Stimulated activated CD4-positive, alpha-beta T cell treated with anti-CD3 and anti-CD28 coated beads, Interleukin-2, amount 100 ng/mL, for 24 hours (primary cell): ENCODE data around the gene SH2D7.
A peak's percentile ranks its signal among the peaks of the same experiment; 100 is the strongest.

ENCODE experiments used
- DNase-seq, 2 donors: peaks; one replicate each; pipeline ENCODE4 v3.0.0-alpha.2; 2020

Gene SH2D7

DNA sequence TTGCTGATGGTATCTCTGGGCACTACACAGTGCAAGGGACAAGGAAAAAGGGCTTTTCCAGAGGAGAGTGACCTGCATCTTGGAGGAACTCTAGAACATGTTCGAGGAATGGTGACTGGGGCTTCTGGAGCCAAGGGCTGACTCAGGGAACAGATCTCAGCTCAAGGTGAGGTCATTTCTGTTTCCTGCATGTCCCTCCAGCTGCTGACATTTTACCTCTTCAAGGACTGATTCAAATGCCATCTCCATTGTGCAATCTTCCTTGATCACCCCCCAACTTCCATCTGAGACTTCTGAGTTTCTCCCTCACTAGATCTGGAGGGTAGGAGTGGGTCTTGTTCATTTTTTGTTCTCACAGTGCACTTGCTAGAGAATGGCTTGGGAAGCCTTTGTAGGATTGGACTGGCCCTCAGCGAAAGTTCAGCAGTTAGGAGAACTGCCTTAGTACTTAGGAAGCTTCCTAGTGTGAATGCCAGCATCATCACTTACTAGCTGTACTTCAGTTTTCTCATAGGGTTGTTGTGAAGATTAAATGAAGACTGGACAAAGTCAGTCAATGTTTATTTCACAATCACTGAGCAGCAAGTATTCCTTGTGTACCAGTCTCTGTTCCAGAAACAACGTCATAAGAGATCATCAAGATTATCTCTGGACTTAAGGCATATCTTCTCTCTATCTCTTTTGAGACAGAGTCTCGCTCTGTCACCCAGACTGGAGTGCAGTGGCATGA, 54.2 kb downstream of the SH2D7 start:
- no peak for DNase-seq

GRCh38 chr15:78147566-78147965, 55.2 kb downstream of the SH2D7 start:
- no peak for DNase-seq

- no peak for DNase-seq
These were observed 56.2 kb downstream of the SH2D7 start for GRCh38 chr15:78148392-78149067.

DNA sequence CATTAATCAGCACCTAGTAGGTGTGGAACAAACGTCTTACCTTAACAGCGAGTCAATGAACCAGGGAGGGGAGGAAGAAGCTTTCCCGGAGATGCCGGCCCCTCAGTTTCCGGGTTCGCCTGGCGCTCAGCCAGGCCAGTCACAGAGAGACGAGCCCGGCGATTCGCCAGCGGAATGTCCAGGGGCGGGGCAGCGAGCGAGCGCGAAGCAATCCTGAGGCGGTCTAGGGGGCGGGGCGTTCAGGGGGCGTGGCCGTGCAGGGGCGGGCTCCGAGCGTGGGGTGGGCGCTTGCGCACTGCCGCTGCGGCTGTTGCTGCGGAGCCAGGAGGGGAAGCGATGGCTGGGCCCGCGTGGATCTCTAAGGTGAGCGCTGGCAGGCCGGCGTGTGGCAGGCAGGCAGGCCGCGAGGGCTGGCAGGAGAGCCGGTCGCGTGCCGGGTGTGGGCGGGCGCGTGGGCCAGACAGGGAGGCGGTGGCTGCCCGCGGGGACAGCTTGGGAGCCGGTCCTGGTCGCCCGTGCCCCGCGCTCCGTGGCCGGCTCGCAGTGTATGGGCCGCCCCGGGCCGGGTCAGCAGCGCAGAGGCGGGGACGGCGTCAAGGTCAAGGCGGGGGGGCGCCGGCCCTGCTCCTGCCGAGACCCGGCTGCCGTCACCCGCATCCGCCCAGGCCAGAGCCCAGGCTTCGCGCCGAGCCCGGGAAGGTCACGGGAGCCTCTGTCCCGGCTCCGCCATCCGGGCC, 56.9 kb downstream of the SH2D7 start, which contains the start of gene IDH3A:
TSS of gene IDH3A (plus strand) at position 295 of the 737 bp plus-strand sequence. CDS start at position 337, 42 bp downstream.
- DNase-seq: peak; percentile 100

DNA sequence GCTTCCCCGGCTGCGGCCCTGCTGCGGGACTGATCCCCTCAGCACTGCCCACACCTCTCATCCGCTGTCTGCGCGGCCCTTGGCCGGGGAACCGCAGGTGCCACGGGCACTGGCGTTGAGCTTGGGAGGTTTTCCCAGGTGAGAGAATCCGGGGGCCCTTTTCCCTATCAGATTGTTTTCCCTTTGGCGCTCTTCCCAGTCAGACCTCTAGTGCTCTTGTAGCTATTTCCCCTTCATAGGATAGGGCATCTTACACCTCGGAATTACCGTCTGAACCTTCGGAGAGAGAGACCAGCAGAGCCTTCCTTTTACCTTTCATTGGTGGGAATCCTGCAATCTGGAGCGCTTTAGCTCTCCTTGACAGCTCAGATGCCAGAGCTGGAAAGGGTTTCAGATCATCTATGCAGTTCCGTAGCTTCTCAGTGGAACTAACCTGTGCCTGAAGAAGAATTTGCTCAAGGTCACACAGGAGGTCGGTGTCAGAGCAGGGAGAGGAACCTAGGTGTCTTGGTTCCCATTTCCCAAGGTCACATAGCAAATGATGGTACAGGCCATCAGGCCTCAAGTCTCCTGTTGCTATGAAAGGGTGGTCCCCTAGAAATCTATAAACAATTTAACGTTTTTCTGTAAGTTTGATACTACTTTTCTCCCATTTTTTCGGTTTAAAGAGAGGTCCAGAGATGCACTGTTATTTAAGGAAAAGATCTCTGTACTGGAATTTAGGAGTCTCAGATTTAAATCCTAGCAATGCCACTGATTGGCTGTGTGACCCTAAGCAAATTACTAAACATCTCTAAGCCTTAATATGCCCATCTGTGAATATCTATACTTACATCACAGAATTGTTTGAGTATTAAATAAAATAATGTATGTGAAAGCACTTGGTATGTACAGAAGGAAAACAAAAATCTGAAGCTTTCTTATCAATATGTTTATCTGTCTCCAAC, 57.7 kb downstream of the SH2D7 start:
- no peak for DNase-seq

GRCh38 chr15:78151075-78151474, 58.7 kb downstream of the SH2D7 start:
- peak in 1 of 2 donors; percentile 13 for DNase-seq
